G401.6 (cell line): ENCODE results near the gene NLRP14.
A peak's percentile ranks its signal among the peaks of the same experiment; 100 is the strongest.

Source experiments
- FAIRE-seq: peaks from 2 replicates; lab custom pipeline; 2012; peaks lifted over from hg19 to GRCh38; lab: Jason Lieb, UNC

The NLRP14 gene

GRCh38 chr11:7020183-7020917, at the start of gene NLRP14, which contains the start of gene ZNF214:
NLRP14 (plus strand) TSS chr11:7020479; CDS start chr11:7038587, 18,108 bp downstream.
ZNF214 (minus strand) TSS chr11:7020346; CDS start chr11:7002835, 17,511 bp downstream.
- FAIRE-seq = peak; percentile 90

- FAIRE-seq = no peak
These were observed 40.9 kb upstream of the NLRP14 start for GRCh38 chr11:6979365-6979764.

- FAIRE-seq = no peak
These were observed 33.8 kb upstream of the NLRP14 start for GRCh38 chr11:6986487-6986886.

- no peak for FAIRE-seq
These were observed 31.8 kb upstream of the NLRP14 start for GRCh38 chr11:6988506-6988905.

GRCh38 chr11:6991227-6991626, 29.1 kb upstream of the NLRP14 start:
- FAIRE-seq = no peak

GRCh38 chr11:6992026-6992425, 28.3 kb upstream of the NLRP14 start:
- no peak for FAIRE-seq

- FAIRE-seq = no peak
These were observed 27.5 kb upstream of the NLRP14 start for GRCh38 chr11:6992457-6993417.

- no peak for FAIRE-seq
These were observed 24.6 kb upstream of the NLRP14 start for GRCh38 chr11:6995703-6996102.

- FAIRE-seq = no peak
These were observed 15.8 kb upstream of the NLRP14 start for GRCh38 chr11:7004482-7004881.

GRCh38 chr11:7014118-7014517, 6.2 kb upstream of the NLRP14 start:
- FAIRE-seq = no peak

GRCh38 chr11:7016011-7016410, 4.3 kb upstream of the NLRP14 start:
- FAIRE-seq = no peak

GRCh38 chr11:7019500-7020182, 638 bp upstream of the NLRP14 start:
- FAIRE-seq = no peak

- FAIRE-seq = no peak
These were observed 1.0 kb downstream of the NLRP14 start for GRCh38 chr11:7021318-7021717.

- no peak for FAIRE-seq
These were observed 7.9 kb downstream of the NLRP14 start for GRCh38 chr11:7028141-7028540.

GRCh38 chr11:7030836-7031235, 10.6 kb downstream of the NLRP14 start:
- no peak for FAIRE-seq

GRCh38 chr11:7031471-7031871, 11.2 kb downstream of the NLRP14 start:
- FAIRE-seq = no peak

- FAIRE-seq = no peak
These were observed 12.4 kb downstream of the NLRP14 start for GRCh38 chr11:7032692-7033091.

GRCh38 chr11:7034019-7034418, 13.7 kb downstream of the NLRP14 start:
- FAIRE-seq = no peak

- FAIRE-seq = no peak
These were observed 26.3 kb downstream of the NLRP14 start for GRCh38 chr11:7046474-7047175.

GRCh38 chr11:7050191-7050590, 29.9 kb downstream of the NLRP14 start:
- no peak for FAIRE-seq

- FAIRE-seq = no peak
These were observed 36.7 kb downstream of the NLRP14 start for GRCh38 chr11:7056828-7057513.
